ENCODE data around the gene CEBPA.
"Not testable (repeated sequence)": the region's sequence is repeated elsewhere in the genome, so short reads cannot be mapped to it uniquely, and the experiment has no call there.

CEBPA gene

DNA sequence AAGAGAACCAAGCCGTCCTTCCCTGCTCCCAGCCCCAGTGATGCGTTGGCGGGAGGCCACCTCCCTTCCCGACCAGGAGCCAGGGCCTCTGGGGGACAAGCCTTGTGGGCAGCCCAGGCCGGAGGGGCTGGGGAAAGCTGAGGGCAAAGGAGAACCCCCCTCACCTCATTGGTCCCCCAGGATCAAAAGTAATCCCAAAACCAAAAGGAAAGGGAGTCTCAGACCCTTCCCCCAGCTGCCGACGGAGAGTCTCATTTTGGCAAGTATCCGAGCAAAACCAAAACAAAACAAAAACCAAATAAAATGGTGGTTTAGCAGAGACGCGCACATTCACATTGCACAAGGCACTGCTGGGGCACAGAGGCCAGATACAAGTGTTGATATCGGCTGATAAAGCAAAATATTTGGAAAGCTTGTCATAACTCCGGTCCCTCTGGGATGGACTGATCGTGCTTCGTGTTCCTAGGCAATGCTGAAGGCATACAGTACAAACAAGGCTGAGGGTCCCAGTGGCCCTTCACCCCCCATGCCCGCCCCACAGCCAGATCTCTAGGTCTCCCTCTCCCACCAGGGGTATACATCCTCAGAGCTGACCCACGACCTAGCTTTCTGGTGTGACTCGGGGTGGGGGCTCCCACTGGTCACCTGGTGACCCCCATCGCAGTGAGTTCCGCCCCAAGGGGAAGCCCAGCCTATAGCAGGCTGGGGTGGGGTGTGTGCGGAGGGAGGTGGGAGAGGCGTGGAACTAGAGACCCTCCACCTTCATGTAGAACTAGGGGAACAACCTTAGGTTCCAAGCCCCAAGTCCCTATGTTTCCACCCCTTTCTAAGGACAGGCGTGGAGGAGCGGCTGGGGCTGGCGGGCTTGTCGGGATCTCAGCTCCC lies 2.1 kb downstream of the CEBPA start:
- DNase-seq: peak; percentile 46

DNA sequence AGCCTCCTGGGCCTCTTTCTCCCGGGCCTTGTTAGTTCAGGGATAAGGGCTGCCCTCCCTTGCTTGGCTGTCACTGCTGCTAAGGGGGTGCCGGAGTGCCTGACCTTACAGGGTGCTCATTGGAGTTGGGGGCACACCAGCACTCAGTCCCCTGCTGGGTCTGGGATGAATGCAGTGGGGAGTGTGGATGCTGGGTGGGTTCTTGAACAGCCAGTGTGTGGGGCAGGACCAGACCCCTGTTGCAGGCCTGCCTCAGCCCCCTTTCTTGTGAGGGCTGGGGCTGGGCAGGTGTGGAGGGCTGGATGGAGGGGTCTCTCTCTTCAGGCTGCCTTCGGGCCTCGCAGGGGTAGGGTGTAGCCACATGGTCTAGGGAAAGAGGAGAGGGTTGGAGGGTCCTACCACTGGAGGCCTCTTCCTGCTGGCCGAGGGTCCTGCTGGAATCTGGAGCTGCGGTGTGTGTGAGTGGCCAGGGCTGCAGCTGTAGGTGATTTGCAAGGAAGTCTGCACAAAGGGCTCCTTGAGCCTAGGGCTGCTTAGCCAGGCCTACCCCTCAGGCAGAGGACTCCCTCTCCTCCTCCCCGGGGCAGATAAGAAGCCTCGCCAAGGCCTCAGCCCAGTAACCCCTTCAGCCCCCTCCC lies 3.2 kb downstream of the CEBPA start:
- no peak for DNase-seq

GRCh38 chr19:33298146-33298911 lies 4.0 kb downstream of the CEBPA start:
- DNase-seq: no peak

DNA sequence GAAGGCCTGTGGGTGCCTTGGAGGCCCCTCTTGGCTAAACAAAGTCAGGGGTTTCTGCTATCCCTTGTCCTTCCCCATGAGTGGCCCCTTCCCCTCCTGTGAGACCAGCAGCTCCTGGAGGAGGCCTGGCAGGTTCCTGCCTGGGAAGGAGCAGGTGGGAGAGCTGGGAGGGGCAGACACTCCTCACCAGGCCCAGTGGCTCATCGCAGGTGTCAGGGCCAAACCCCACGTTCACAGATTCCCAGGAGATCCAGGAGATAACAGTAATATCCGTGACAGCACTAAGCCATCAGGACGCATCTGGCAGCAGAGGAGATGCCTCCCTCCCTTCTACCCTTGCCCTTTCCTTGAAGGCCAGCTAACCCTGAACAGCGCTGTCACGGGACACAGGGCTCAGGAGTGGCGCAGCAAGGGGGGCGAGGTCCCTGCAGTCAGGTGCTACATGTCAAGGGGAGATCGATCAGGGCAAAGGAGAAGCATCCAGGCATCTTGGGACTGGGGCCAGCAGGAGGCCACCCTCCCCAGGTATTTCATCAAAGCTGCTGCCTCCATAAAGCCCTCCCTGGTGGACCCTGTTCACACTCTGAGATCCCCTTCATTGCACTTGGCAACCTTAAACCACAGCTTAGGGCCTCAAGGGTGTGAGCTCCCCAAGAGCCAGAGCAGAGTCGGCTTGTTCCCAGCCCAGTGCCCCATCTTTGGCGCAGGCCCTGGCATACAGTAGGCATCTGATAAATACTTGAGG lies 4.8 kb downstream of the CEBPA start:
- no peak for DNase-seq

GRCh38 chr19:33296488-33296971 lies 5.8 kb downstream of the CEBPA start:
- no peak for DNase-seq

DNA sequence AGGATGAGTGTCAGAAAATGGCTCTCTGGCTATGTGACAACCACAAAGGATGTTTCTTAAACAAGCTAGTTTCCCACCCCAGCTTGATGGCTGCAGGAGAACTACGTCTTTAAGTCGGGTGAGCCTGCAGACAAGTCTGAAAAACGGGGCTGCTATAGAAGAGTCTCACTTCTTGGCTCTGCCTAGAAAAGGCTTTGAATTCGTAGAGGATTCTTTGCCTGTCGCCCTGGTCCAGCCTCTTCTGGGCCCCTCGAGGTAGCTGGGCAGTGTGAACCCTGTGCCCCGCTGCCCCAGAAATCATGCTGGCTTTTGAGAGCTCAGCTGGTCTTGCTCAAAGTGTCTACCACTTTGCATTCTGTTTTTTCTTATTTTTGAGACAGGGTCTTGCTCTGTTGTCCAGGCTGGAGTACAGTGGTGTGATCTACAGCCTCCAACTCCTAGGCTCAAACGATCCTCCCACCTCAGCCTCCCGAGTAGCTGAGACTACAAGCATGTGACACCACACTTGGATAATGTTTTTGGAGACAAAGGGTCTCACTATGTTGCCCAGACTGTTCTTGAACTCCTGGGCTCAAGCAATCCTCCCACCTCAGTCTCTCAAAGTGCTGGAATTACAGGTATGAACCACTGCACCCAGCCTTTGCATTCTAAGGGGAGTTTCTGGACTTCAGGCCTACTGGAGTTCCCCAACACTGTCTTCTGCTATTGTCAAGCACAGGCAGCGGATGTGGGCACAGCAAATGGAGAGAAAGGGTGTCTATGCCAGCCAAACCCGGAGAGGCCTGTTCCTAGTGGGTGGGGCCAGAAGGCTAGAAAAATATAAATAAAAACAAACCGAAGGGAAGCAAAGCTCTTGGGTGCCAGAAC lies 6.5 kb downstream of the CEBPA start:
- DNase-seq: no peak

DNA sequence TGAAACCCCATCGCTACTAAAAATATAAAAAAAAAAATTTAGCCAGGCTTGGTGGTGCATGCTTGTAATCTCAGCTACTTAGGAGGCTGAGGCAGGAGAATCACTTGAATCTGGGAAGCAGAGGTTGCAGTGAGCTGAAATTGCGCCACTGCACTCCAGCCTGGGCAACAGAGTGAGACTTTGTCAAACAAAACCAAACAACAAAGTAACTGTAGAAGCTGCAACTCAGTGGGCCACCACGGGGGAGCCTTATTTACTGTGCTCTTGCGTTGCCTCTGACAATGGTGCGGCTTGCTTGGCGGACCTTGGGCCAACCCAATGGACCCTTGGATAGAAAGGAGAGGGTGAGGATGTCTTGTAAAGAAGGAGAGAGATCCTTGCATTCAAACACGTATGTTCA lies 7.3 kb downstream of the CEBPA start:
- DNase-seq: not testable (repeated sequence)

DNA sequence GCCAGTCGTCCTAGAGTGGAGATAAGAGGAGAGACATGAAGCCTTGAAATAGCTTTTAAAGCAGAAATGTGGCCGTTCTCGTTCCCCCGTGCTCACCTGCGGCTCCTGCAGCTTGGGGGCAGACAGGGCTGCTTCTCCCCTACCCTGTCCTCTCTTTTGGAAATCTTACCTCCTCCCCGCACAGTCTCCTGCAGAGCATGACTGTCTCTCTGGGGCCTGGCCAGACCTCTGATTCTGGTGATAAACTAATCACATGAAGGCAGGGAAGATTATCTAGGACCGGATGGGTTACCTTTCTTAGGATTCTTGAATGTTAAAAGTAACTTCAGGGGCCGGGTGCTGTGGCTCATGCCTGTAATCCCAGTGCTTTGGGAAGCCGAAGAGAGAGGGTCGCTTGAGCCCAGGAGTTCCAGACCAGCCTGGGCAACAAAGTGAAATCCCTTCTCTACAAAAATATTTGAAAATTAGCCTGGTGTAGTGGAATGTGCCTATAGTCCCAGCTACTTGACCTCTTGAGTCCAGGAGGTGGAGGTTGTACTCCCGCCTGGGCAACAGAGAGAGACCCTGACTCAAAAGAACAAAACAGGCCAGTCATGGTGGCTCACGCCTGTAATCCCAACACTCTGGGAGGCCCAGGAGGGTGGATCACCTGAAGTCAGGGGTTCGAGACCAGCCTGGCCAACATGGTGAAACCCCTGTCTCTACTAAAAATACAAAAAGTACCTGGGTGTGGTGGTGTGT lies 8.1 kb downstream of the CEBPA start:
- no peak for DNase-seq

GRCh38 chr19:33293255-33294057 lies 8.9 kb downstream of the CEBPA start:
- peak; percentile 78 for DNase-seq

- DNase-seq: no peak
These were observed 9.6 kb downstream of the CEBPA start for GRCh38 chr19:33292595-33293254.

- DNase-seq: no peak
These were observed 10.5 kb downstream of the CEBPA start for GRCh38 chr19:33291623-33292534.

DNA sequence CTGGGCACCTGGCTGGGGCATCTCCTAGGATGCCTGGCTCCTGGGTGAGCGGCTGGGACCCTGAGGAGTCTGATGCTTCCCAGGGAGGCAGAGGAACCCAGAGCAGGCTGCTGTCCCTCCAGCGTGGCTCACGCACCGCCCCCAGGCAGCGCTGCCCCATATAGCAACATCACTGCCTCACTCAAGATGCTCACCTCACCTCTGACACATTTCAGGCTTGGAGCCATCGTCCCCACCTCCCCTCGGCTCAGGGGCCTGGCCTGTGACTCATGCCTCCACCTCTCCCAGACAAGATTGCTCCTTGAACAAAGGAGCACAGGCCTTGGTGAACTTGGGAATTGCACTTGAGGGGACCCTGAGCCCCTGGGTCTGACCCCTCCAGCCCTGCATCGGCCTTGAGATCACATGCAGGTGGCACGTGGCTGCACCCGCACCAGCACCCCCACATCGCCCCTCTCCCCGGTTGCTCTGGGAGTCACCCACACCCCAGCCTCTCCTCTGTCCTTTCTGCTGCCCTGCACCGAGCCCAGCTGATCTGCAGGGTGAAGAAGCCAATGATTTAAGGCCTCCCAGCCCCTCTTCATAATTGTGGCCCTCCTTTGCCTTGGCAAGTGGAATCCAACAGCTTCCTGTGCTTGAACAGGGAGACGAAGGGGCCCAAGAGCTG lies 11.2 kb downstream of the CEBPA start:
- DNase-seq: no peak

GRCh38 chr19:33290082-33290815 lies 12.1 kb downstream of the CEBPA start:
- DNase-seq: no peak

- no peak for DNase-seq
These were observed 13.1 kb downstream of the CEBPA start for GRCh38 chr19:33289261-33289660.

- no peak for DNase-seq
These were observed 13.7 kb downstream of the CEBPA start for GRCh38 chr19:33288666-33289065.

GRCh38 chr19:33287927-33288326 lies 14.4 kb downstream of the CEBPA start:
- no peak for DNase-seq

- no peak for DNase-seq
These were observed 14.9 kb downstream of the CEBPA start for GRCh38 chr19:33287438-33287837.

Data from hematopoietic multipotent progenitor cell treated with erythropoietin and hydrocortisone succinate and interleukin-3 and kit ligand, for 6 days (in vitro differentiated cells).